Measurements from ENCODE around the gene SH2D5.

- TF ChIP-seq POLR2AphosphoS5 (IDR thresholded peaks at IDR 0.05), result no peak
- no peak for TF ChIP-seq CTCF (IDR thresholded peaks at IDR 0.05)
Observed at GRCh38 chr1:20726118-20726911, 6.2 kb downstream of the SH2D5 start.

Data from prostate gland (tissue), 2 donors.